Activated gamma-delta T cell (primary cell): ENCODE data around the gene GSG1.
"Not testable (repeated sequence)": the region's sequence is repeated elsewhere in the genome, so short reads cannot be mapped to it uniquely, and the experiment has no call there.

Source experiments
- DNase-seq: peaks from one replicate; lab custom pipeline; 2025; lab: John Stamatoyannopoulos, UW

GSG1 gene

DNA sequence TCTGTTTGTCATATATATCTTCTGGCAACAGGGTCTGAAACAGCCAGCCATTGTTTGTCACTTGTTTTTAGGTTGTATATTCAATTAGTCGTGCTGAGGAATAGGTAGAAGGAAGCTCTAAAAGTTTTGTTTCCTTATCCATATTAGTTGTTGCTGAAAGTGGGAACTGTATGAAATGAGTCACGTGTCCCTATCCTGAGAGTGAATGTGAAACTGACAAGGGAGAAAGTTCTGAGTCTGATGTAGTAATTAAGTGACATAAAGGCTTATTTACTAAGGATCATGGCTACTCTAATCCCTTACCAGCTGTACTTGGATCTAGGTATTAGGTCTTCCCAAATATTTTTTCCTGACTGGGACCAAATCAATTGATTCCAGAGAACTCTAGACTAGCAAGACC, 42.9 kb downstream of the GSG1 start:
- DNase-seq: no peak

DNA sequence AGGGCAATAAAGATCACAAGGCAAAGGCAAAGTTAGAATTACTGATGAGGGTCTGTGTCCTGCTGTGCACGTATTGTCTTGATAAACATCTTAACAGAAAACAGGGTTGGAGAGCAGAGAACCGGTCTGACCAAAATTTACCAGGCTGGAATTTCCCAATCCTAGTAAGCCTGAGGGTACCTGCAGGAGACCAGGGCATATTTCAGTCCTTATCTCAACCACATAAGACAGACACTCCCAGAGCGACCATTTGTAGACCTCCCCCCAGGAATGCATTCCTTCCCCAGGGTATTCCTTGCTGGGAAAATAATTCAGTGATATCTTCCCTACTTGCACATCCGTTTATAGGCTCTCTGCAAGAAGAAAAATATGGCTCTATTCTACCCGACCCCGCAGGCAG, 49.9 kb downstream of the GSG1 start:
- not testable (repeated sequence) for DNase-seq

DNA sequence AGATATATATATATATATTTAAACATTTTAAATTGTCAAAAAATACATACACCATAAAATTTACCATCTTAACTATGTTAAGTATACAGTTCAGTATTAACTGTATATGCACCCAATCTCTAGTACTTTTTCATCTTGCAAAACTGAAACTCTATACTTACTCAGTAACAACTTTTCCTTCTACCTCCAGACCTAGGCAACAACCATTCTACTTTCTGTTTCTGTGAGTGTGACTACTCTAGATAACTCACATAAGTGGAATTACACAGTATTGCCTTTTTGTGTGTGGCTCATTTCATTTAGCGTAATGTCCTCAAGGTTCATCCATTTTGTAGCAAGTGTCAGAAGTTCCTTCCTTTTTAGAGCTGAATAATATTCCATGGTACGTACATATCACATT, 51.0 kb downstream of the GSG1 start:
- no peak for DNase-seq

DNA sequence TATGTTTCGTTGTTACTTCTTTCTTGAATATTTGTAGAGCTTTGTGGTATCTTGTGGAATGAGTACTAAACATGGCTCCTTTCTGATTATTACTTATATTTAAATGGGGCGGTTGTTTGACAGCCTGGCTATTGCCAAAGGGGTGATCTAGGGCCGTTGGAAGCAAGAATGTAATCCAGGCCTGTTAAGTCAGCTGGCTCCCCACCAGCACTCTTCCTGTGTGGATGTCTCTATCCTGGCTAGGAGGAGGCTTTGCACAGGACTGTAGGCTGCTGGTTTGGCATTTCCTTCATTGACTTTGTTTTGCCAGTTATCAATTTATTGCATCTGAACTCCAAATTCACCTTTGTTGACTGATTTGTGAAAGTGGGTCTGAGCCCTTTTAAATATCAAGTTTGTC, 53.7 kb downstream of the GSG1 start:
- no peak for DNase-seq

DNA sequence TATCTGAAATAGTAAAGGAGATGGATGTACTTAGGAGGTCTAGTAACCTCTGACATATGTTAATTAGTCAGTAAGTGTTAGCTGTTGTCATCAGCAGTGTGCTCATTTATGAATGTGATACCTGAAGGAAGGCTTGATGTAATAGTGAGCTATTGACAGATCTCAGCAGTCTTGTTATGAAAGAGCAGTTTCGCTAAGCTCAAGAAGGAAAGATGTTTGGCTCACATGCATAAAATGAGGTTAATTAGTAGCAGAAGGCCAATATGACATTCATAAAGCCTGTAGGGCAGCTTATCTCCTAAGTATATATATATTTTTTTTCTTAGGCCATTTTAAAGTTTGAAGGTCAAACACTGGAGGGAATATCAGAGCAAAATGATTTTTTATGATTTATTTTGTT, 56.5 kb downstream of the GSG1 start:
- DNase-seq: no peak

DNA sequence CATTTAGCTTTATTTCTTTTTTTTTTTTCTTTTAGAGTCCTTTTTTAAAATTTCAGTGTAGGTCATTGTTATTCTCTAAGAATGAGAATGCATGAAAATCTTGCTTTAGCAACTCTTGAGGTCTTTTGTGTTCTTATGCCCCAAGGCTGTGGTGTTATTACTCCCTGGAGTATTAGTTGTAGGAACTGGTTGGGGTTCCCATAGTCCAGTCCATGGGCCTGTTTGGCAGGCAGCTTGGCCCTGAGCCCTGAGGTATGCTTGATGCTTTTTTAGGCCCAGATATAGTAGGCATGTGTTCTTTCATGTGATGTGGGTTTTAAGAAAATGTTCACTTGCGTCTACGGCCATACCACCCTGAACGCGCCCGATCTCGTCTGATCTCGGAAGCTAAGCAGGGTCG, 57.7 kb downstream of the GSG1 start:
- no peak for DNase-seq

DNA sequence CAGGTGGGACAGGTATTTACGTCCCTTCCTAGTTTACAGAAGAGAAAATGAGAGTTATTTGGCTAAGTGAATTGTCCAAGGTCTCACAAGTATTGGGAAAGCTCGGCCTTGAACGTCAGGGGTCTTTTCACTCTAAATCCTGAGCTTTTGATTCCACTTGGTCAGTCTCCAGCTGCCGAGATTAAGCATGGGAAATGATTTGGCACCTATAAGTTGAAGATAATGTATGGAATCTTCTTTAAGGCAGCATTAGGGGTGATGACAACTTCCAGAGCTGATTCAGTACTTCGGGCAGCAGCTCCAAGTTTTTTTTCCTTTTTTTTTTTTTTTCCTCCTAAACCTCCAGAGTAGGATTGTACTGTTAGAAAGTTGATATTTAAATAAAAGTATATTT, 58.6 kb downstream of the GSG1 start:
- no peak for DNase-seq

DNA sequence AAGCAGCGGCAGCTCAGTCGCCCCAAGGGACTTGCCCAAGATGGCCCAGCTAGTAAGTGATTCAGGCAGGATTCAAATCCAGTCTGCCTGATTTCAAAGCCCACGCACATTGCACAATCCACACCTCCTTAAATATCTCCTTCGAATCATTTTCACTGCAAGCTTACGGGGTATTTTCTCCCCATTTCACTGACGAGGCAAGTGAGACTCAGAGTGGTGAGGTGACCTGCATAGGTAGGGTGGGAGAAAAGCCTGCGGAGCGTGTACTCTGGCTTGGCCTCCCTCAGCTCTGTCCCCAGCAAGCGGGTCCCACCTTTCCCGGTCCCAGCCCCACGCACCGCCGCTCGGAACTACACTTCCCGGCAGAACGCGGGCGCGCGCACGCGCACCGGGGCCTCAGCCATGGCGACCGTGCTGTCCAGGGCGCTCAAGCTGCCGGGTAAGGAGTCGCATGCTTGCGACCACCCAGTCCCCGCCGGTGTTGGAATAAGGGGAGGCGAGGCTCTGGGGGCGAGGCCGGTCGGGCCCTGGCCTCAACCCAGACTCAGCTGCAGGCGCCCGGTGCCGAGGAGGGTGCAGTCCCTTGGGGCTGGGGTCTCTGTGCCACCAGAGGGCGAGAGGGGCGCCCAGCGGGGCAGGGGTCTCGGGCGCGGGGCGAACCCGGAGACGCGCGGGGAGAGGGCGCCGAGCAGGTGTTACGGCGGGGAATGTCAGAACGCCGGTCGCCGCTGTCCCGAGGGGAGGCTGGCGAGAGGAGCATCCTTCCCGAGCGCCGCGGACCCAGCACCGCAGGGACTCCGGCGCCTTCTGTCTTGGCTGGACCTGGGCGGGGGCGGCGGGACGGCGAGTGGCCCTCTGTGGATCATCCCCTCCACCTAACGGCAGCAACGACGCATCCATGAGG, 59.2 kb downstream of the GSG1 start, which contains the start of gene FAM234B:
Gene FAM234B (plus strand): TSS at position 380 of the 904 bp plus-strand sequence. CDS start 23 bp downstream, at position 403.
- DNase-seq: peak; percentile 51

DNA sequence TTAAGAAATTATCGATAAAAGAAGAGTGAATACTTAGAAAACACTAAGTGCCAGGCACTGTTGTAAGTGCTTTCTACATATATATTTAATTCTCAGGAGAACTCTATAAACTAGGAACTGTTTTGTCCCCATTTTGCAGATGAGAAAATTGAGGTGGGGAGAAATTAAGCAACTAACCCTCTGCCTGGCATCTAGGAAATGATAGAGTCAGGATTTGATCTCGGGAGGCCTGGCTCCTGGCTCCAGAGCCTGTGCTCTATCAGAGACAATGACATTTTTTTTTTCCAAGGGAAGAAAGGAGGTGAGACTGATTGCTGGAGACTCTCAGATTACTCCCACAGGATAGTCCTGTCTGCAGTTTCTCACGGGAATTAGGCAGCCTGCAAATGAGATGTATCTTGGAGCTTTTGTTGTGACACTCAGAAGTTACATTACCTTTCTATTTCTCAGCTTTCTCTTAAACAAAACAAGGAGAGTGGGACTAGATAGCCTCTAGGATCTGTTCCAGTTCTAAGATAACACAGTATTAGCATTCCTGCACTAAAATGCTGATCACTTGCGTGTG, 60.7 kb downstream of the GSG1 start:
- DNase-seq: no peak

DNA sequence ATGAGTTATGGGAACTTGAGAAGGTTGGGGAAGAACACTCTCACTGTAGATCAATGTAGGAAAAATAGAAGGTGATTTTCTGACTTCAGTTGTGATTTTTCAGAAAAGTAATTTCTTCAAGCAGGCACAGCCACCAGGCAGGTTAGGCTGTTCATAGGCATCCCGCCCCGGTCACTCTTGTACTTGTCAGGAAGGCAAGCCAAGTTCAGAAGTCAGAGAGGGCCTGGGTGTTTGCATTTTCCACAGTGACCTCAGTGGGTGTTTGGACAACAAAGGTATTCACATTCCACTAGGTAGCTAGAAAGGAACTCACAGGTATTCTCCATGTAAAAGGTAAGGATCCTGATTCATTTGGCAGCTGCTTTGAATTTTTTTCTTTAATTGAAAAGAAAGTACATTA, 62.2 kb downstream of the GSG1 start:
- DNase-seq: no peak

DNA sequence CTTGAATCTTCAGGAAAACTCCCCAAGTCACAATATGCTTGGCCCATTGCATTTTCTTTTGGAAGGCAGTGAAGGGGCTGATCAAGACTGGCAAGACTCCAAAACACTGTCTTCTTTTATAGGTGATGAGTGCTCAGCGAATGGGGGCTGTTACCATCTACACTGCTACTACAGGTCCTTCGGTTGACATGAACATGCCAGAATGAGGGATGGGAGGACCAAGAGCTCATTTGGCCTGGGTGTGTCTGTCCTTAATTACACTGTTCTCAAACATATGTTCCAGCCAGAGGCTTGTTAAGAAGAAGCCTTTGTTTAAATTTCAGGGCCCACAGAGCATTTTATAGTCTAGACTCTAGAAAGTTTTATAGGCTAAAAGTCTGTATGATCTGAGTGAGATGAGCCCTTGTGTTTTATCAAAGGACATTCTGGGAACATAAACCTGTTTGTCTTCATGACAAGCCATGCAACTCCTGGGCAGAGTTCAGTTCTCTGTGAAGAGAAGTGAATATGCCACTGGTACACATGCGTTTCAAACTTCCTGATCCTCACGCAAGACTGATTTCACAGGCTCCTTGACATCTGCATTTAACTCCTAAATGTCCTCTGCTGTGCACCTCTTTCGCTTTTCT, 64.0 kb downstream of the GSG1 start:
- no peak for DNase-seq

DNA sequence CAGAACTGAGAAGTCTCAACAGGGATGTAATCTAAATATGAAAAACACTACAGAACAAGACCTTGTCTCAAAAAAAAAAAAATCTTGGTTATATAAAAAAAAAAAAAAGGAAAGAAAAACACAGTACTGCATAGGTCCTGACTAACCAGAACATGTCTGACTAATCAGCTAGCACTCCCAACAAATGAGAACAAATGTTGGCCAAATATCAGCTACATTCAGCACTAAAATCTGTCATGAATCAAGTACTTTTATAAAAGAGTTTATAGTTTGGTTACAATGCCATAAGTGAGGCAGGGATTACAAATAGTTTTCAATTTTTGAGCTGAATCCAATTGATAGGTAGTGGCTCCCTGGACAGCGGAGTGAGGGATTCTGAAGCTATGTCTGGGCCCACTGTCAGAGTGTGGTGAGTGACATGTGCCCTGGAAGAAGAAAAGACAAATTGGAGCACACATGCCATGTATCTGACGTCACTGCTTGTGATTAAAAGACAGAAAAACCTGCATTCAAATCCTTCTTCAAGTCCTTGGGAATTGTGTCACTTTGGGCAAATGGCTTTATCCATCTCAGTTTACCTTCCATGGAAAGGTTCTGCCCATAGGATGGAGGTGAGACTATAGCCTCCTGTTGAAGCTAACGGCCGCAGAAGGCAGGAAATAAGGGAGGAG, 64.8 kb downstream of the GSG1 start:
- no peak for DNase-seq

DNA sequence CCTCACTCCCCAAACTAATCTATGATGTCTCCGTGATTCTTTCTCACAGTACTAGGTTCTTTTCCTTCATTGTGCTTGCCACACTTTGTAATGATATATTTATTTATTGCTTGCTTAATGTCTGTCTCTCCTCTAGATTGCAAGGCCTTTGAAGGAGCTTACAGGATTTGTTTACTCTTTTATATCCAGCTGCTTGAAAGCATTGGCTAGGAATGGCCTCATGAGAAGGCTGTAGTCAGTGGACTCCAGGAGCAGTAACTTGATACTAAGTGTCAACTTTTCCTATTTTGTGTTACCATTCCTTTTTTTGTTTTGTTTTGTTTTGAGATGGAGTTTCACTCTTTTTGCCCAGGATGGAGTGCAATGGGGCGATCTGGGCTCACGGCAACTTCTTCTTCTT, 66.6 kb downstream of the GSG1 start:
- no peak for DNase-seq

DNA sequence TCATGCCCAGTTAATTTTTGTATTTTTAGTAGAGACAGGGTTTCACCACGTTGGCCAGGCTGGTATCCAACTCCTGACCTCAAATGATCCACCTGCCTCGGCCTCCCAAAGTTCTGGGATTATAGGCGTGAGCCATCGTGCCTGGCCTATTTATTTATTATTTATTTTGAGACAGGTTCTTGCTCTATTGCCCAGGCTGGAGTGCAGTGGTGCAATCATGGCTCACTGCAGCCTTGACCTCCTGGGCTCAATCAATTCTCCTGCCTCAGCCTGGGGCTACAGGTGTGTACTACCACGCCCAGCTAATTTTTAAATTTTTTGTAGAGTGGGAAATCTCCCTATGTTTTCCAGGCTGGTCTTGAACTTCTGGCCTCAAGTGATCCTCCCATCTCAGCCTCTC, 68.1 kb downstream of the GSG1 start:
- DNase-seq: not testable (repeated sequence)
